OCI-LY7 (cell line): ENCODE measurements around the gene ZSWIM8. TPM values are rescaled to one million over a fixed set of nuclear protein-coding genes. Genes with fewer than 3 reads are reported as not detected.
A peak's percentile ranks its signal among the peaks of the same experiment; 100 is the strongest.

ENCODE experiments used
- BruUV-seq: library from RNA; stranded (reverse); fragments of 400-500 nt; replicated peaks from 2 replicates; lab custom pipeline; 2021; lab: Mats Ljungman, UMichigan
- CTCF ChIA-PET: fragments of 300-600 bp; sonication (Branson Sonifier 250); formaldehyde crosslinking; loops from one replicate; lab custom pipeline; 2022; ENCODE audit warnings: antibody characterized with exemption; ENCODE audit not compliant: unreplicated experiment; lab: Charles Lee
- POLR2A ChIA-PET: fragments of 300-600 bp; sonication (Branson Sonifier 250); formaldehyde crosslinking; loops from one replicate; lab custom pipeline; 2022; ENCODE audit warnings: antibody characterized with exemption; lab: Charles Lee
- DNase-seq: peaks from one replicate; pipeline ENCODE4 v3.0.0-alpha.2; 2015; ENCODE audit warnings: low spot score
- H2AFZ ChIP-seq: fragments of 200-600 bp; sonication (generic), shearing (Covaris generic); 2 replicates; pipeline ENCODE4 v1.6.1; 2014; ENCODE audit warnings: mild to moderate bottlenecking, antibody characterized with exemption, low read length, moderate library complexity
- H3K27ac ChIP-seq: fragments of 200-600 bp; sonication (generic); 2 replicates; pipeline ENCODE4 v1.5.1; 2014; ENCODE audit warnings: mixed run types, low read depth, mild to moderate bottlenecking, moderate library complexity, low read length, inconsistent platforms; ENCODE audit not compliant: poor library complexity, severe bottlenecking
- H3K36me3 ChIP-seq: fragments of 200-600 bp; sonication (generic); 2 replicates; pipeline ENCODE4 v1.6.1; 2014; ENCODE audit warnings: mild to moderate bottlenecking, antibody characterized with exemption, low read length, moderate library complexity, mixed read lengths; ENCODE audit not compliant: insufficient read depth
- H3K4me1 ChIP-seq: fragments of 200-600 bp; sonication (generic); 2 replicates; pipeline ENCODE4 v1.5.1; 2014; ENCODE audit warnings: mild to moderate bottlenecking, low read length; ENCODE audit not compliant: insufficient read depth, poor library complexity, severe bottlenecking
- H3K4me2 ChIP-seq: fragments of 200-600 bp; sonication (generic); 2 replicates; pipeline ENCODE4 v1.6.1; 2014; ENCODE audit warnings: mild to moderate bottlenecking, low read length
- H3K4me3 ChIP-seq: fragments of 200-600 bp; sonication (generic); 2 replicates; pipeline ENCODE4 v1.5.1; 2014; ENCODE audit warnings: mild to moderate bottlenecking, low read depth, low read length; ENCODE audit not compliant: poor library complexity, severe bottlenecking
- H3K79me2 ChIP-seq: fragments of 200-600 bp; sonication (generic); 2 replicates; pipeline ENCODE4 v1.6.1; 2016; ENCODE audit warnings: low read depth, mild to moderate bottlenecking, low read length, moderate library complexity, mixed read lengths; ENCODE audit not compliant: insufficient read depth
- H3K9me2 ChIP-seq: fragments of 200-600 bp; sonication (generic); 2 replicates; pipeline ENCODE4 v1.6.1; 2016; ENCODE audit warnings: mild to moderate bottlenecking, low read length, mixed read lengths; ENCODE audit not compliant: insufficient read depth
- H3K9me3 ChIP-seq: fragments of 200-600 bp; sonication (generic); 2 replicates; pipeline ENCODE4 v1.6.1; 2014; ENCODE audit warnings: mild to moderate bottlenecking, mixed run types, low read length, mixed read lengths
- H4K20me1 ChIP-seq: fragments of 200-600 bp; sonication (generic); 2 replicates; pipeline ENCODE4 v1.6.1; 2014; ENCODE audit warnings: mild to moderate bottlenecking, antibody characterized with exemption, low read length, moderate library complexity, mixed read lengths; ENCODE audit not compliant: insufficient read depth
- CTCF ChIP-seq: fragments of 200-600 bp; sonication (generic); conservative IDR thresholded peaks from 2 replicates; pipeline ENCODE4 v1.5.1; 2014; ENCODE audit warnings: mild to moderate bottlenecking, antibody characterized with exemption, low read length, moderate library complexity, mixed read lengths
- EZH2phosphoT487 ChIP-seq: fragments of 200-600 bp; sonication (generic); IDR thresholded peaks from 2 replicates; pipeline ENCODE4 v1.6.1; 2018; ENCODE audit warnings: low read depth, borderline replicate concordance, mild to moderate bottlenecking, mixed run types, antibody characterized with exemption, low read length, moderate library complexity, mixed read lengths
- intact Hi-C: fragments of 100-400 bp; cut with micrococcal nuclease; formaldehyde crosslinking; loops from one replicate; pipeline ENCODE4 v1.10.0; 2022; ENCODE audit not compliant: unreplicated experiment
- total RNA-seq, 2 experiments: library from RNA; depleted of rRNA in 1 of 2; stranded (reverse); fragments of >200 nt in 1 of 2; shearing (Covaris generic) in 1 of 2; gene quantifications; 2 replicates each; pipeline ENCODE4 v1.2.3, GENCODE V29; 2014 to 2022

Gene ZSWIM8
- total RNA-seq, 2 experiments from 2014 or later = 22.0 to 52.6 TPM

DNA sequence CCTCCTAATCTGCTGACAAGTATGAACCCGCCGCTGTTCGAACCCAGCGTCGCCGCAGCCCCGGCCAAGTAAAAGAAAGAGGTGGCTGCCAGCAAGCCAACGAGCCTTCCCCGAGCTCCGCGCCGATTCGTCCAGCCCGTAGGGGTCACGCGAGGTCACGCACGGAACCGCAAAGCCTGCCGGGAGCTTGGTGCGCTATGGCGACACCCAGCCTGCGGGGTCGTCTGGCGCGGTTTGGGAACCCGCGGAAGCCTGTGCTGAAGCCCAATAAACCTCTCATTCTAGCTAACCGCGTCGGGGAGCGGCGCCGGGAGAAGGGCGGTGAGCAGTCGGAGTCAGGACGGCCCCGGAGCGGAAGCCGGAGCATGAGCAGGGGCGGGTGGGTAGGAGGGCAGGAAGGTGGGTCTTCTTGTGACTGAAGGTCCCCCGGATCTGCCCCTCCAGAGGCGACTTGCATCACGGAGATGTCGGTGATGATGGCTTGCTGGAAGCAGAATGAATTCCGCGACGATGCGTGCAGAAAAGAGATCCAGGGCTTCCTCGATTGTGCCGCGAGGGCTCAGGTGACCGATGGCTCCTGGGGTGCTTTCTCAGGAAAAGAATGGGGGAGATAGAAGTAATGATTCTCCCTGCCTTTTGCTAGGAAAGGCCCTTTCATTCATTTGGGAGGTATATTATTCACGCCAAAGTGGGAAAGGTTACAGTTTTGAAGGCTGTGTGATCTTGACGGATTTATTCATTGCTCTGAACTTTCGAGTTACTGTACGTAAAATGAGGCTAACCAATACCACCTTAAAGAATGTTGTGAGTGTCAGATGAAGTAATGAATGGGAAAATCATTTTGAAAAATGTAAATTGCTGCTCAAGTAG lies 3.3 kb upstream of the ZSWIM8 start, which contains the start of gene CHCHD1:
CHCHD1 (plus strand) TSS at position 170 of the 870 bp plus-strand sequence; CDS start at position 198, 28 bp downstream.
- no peaks in the 10 kb centered on the region for H3K9me3 ChIP-seq
- BruUV-seq = no TSS peak

GRCh38 chr10:73782749-73783085 lies 2.7 kb upstream of the ZSWIM8 start:
- CTCF ChIA-PET = no interaction called here
- intact Hi-C loops = no loop called here
- peak overlapping the region; percentile 94 for H3K4me3 ChIP-seq
- H4K20me1 ChIP-seq = peaks cover 12% of the 10 kb centered on the region; the same call in 1 of the 2 replicates
- POLR2A ChIA-PET = interaction anchor here (0.6 to 3.3 kb wide), 6 partner anchors 11 to 326 kb away, joined by 3 to 27 read pairs (median 3); a partner anchor contains a TSS
- BruUV-seq = TSS peak; percentile 79
- TF ChIP-seq EZH2phosphoT487 (no peak), CTCF (no peak)
- peaks cover 40% of the 10 kb centered on the region for H3K4me1 ChIP-seq
- H3K9me3 ChIP-seq = no peaks in the 10 kb centered on the region
- H3K79me2 ChIP-seq = peaks cover 68% of the 10 kb centered on the region
- peaks cover 25% of the 10 kb centered on the region for H3K36me3 ChIP-seq
- no peak for DNase-seq
- H2AFZ ChIP-seq = peak overlapping the region; percentile 70; the same call in 1 of the 2 replicates
- H3K9me2 ChIP-seq = no peaks in the 10 kb centered on the region
- H3K27ac ChIP-seq = peak overlapping the region; percentile 75
- peak overlapping the region; percentile 82 for H3K4me2 ChIP-seq

More for the DNA sequence above, 3.3 kb upstream of the ZSWIM8 start, which contains the start of gene CHCHD1:
- ChIA-PET CTCF (interaction anchor here (0.6 to 1.2 kb wide), 2 partner anchors 9 to 40 kb away, joined by 3 to 4 read pairs; no protein-coding TSS in a partner anchor), POLR2A (interaction anchor here (0.6 to 3.3 kb wide), 13 partner anchors 10 to 1086 kb away, joined by 3 to 27 read pairs (median 3); a partner anchor contains a TSS)
- Histone ChIP-seq H4K20me1 (peaks cover 12% of the 10 kb centered on the region; the same call in 1 of the 2 replicates), H2AFZ (peak within 1 kb of the TSS; percentile 70), H3K4me3 (peak within 1 kb of the TSS; percentile 94), H3K36me3 (peaks cover 31% of the 10 kb centered on the region), H3K4me1 (peaks cover 40% of the 10 kb centered on the region), H3K4me2 (peak within 1 kb of the TSS; percentile 82), H3K79me2 (peaks cover 68% of the 10 kb centered on the region), H3K27ac (peak within 1 kb of the TSS; percentile 75), H3K9me2 (no peaks in the 10 kb centered on the region)
- DNase-seq = peak; percentile 91
- TF ChIP-seq CTCF (0 out of 2 replicates have a peak, but pooled peaks have one; percentile 15), EZH2phosphoT487 (no peak)
- intact Hi-C loops = no loop called here
